Cardiac fibroblast (primary cell): ENCODE measurements around the gene MAN1C1.
"Not testable (repeated sequence)": the region's sequence is repeated elsewhere in the genome, so short reads cannot be mapped to it uniquely, and the experiment has no call there.

Experiments
- DNase-seq, 2 donors: peaks; one replicate each; pipeline versions ENCODE4 v3.0.0 to v3.0.0-alpha.2; 2010; ENCODE audit warnings: low read depth in 2 of 2
- H3K4me3 ChIP-seq, 2 donors: replicated peaks in 1 of 2; 1 replicate in 1 of 2; 2 replicates in 1 of 2; pipeline ENCODE4 v1.5.1; 2011; ENCODE audit warnings: low read depth in 2 of 2, low read length in 2 of 2, mild to moderate bottlenecking in 2 of 2, moderate library complexity in 1 of 2
- CTCF ChIP-seq: IDR thresholded peaks from one replicate; pipeline ENCODE4 v1.5.1; 2011; ENCODE audit warnings: low read depth, mild to moderate bottlenecking, low read length, inconsistent platforms

MAN1C1 gene

GRCh38 chr1:25697435-25698217 lies 81.0 kb downstream of the MAN1C1 start:
- TF ChIP-seq CTCF: no peak
- no peak for DNase-seq
- no peak overlapping the region for H3K4me3 ChIP-seq

- no peak for TF ChIP-seq CTCF
- DNase-seq: no peak
- no peak overlapping the region for H3K4me3 ChIP-seq
Observed at GRCh38 chr1:25698252-25698651, 81.7 kb downstream of the MAN1C1 start.

- H3K4me3 ChIP-seq, DNase-seq: not testable (repeated sequence)
Observed at GRCh38 chr1:25699059-25699458, 82.5 kb downstream of the MAN1C1 start.

- TF ChIP-seq CTCF: no peak
- H3K4me3 ChIP-seq: no peak overlapping the region
- no peak for DNase-seq
Observed at GRCh38 chr1:25699500-25700143, 83.0 kb downstream of the MAN1C1 start.

- H3K4me3 ChIP-seq: no peak overlapping the region
- peak; percentile 60 to 86 for DNase-seq
- TF ChIP-seq CTCF: no peak
Observed at GRCh38 chr1:25700144-25700523, 83.5 kb downstream of the MAN1C1 start.

GRCh38 chr1:25700626-25701025 lies 84.0 kb downstream of the MAN1C1 start:
- no peak overlapping the region for H3K4me3 ChIP-seq
- peak; percentile 23 for TF ChIP-seq CTCF
- peak in 1 of 2 donors; percentile 24 for DNase-seq

GRCh38 chr1:25701030-25701785 lies 84.6 kb downstream of the MAN1C1 start:
- no peak for TF ChIP-seq CTCF
- no peak overlapping the region for H3K4me3 ChIP-seq

More at GRCh38 chr1:25701030-25701785, 84.6 kb downstream of the MAN1C1 start:
- no peak for DNase-seq
